Keratinocyte (primary cell): ENCODE data around the gene RSAD1. TPM values are rescaled to one million over a fixed set of nuclear protein-coding genes. Genes with fewer than 3 reads are reported as not detected.

ENCODE experiments used
- DNase-seq: peaks from one replicate; pipeline ENCODE4 v3.0.0-alpha.2; 2011; ENCODE audit warnings: low read depth, missing footprints, low spot score
- FAIRE-seq: peaks from 2 replicates; lab custom pipeline; 2011; peaks lifted over from hg19 to GRCh38; lab: Jason Lieb, UNC
- H2AFZ ChIP-seq: 2 replicates; pipeline ENCODE4 v1.6.0; 2012; ENCODE audit warnings: low read length, control low read depth, inconsistent platforms; ENCODE audit not compliant: control insufficient read depth
- H3K27ac ChIP-seq: 2 replicates; pipeline ENCODE4 v1.5.1; 2011; ENCODE audit warnings: low read length; ENCODE audit not compliant: control insufficient read depth, insufficient read depth
- H3K27me3 ChIP-seq: 3 replicates; pipeline ENCODE4 v1.6.0; 2011; ENCODE audit warnings: low read length; ENCODE audit not compliant: control insufficient read depth, insufficient read depth; ENCODE audit errors: extremely low read depth
- H3K36me3 ChIP-seq, 2 experiments: 2 replicates in 1 of 2; 3 replicates in 1 of 2; pipeline ENCODE4 v1.5.1; 2011; ENCODE audit warnings: low read length in 2 of 2, mild to moderate bottlenecking in 1 of 2; ENCODE audit not compliant: control insufficient read depth in 2 of 2, insufficient read depth in 2 of 2; ENCODE audit errors: extremely low read depth in 1 of 2
- H3K4me1 ChIP-seq: 3 replicates; pipeline ENCODE4 v1.5.1; 2011; ENCODE audit warnings: low read length; ENCODE audit not compliant: control insufficient read depth, insufficient read depth; ENCODE audit errors: extremely low read depth
- H3K4me2 ChIP-seq: 3 replicates; pipeline ENCODE4 v1.6.0; 2011; ENCODE audit warnings: low read depth, low read length; ENCODE audit not compliant: control insufficient read depth, insufficient read depth; ENCODE audit errors: extremely low read depth
- H3K4me3 ChIP-seq, 3 experiments: fragments of 200-600 bp in 1 of 3; sonication (generic) in 1 of 3; 2 replicates in 2 of 3; 3 replicates in 1 of 3; pipeline ENCODE4 v1.5.1; 2011 to 2016; ENCODE audit warnings: low read length in 3 of 3, mild to moderate bottlenecking in 3 of 3, control low read depth in 2 of 3, inconsistent platforms in 1 of 3, low read depth in 1 of 3, mixed read lengths in 1 of 3, mixed run types in 1 of 3, moderate library complexity in 1 of 3; ENCODE audit not compliant: control insufficient read depth in 2 of 3, insufficient read depth in 2 of 3; ENCODE audit errors: extremely low read depth in 1 of 3
- H3K79me2 ChIP-seq: 2 replicates; pipeline ENCODE4 v1.6.0; 2012; ENCODE audit warnings: low read length; ENCODE audit not compliant: control insufficient read depth, insufficient read depth
- H3K9ac ChIP-seq: 3 replicates; pipeline ENCODE4 v1.6.0; 2011; ENCODE audit warnings: low read length; ENCODE audit not compliant: control insufficient read depth, insufficient read depth; ENCODE audit errors: extremely low read depth
- H3K9me1 ChIP-seq: 3 replicates; pipeline ENCODE4 v1.6.0; 2011; ENCODE audit warnings: low read length; ENCODE audit not compliant: control insufficient read depth, insufficient read depth; ENCODE audit errors: extremely low read depth
- H3K9me3 ChIP-seq: 2 replicates; pipeline ENCODE4 v1.5.1; 2012; ENCODE audit warnings: low read depth, low read length; ENCODE audit not compliant: control insufficient read depth
- H4K20me1 ChIP-seq: 3 replicates; pipeline ENCODE4 v1.6.0; 2011; ENCODE audit warnings: low read length; ENCODE audit not compliant: control insufficient read depth, insufficient read depth; ENCODE audit errors: extremely low read depth
- EZH2 ChIP-seq: IDR thresholded peaks from one replicate; pipeline ENCODE4 v1.6.1; 2012; ENCODE audit warnings: inconsistent platforms, mild to moderate bottlenecking, low read length, moderate library complexity
- dilution Hi-C: fragments of 300-500 bp; cut with MboI; formaldehyde crosslinking; loops from one replicate; pipeline ENCODE4 v1.7.0; 2020; ENCODE audit warnings: low sequenced_read_pairs; ENCODE audit not compliant: extremely low pct_ligation_motif_present
- polyA plus RNA-seq, 5 experiments: library from polyadenylated mRNA; depleted of rRNA in 3 of 5; stranded (reverse) in 3 of 5; stranded (forward) in 1 of 5; unstranded in 1 of 5; fragments of >200 nt; gene quantifications; 1 replicate in 1 of 5; 2 replicates in 3 of 5; 3 replicates in 1 of 5; pipeline versions ENCODE4 v1.2.1 to v1.2.3, GENCODE V29; 2011 to 2012; ENCODE audit warnings: missing spikeins in 2 of 5, low read depth in 1 of 5, low replicate concordance in 1 of 5
- TF ChIP-seq, protein P1 (sequence below), 3 experiments: IDR thresholded peaks in 1 of 3; conservative IDR thresholded peaks in 1 of 3; optimal IDR thresholded peaks in 1 of 3; 2 replicates in 2 of 3; 3 replicates in 1 of 3; pipeline versions ENCODE3 to v1.5.1; 2011; ENCODE audit warnings: low read length in 3 of 3, mild to moderate bottlenecking in 3 of 3, moderate library complexity in 2 of 3, control low read depth in 1 of 3, inconsistent platforms in 1 of 3; ENCODE audit not compliant: insufficient read depth in 2 of 3; ENCODE audit errors: extremely low read depth in 1 of 3

The RSAD1 gene
- polyA plus RNA-seq, 1 donor (not counting 4 experiments of a cell fraction or from before 2014, with no cell fraction given) = 28.2 TPM

DNA sequence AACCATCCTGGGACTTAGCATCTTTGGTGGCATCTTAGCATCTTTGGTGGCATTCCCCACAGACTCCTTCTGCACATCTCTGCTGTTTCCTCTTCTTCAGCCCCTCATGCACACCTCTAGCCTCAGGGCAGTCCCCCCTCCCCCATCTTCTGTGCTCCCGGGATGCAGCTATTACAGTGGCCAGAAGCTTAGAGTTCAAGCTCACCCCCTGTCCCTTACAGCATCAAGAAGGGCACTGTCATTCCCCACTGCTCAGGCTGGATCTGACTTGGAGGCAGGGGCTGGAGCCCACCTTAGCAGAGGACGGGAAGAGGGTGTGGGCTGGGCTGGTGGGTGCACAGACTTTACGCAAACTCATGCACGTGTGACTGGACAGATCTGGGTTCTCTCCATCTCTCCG, 54.5 kb downstream of the RSAD1 start:
- peak overlapping the region; percentile 67 to 82 (median 70) for H3K4me3 ChIP-seq
- H3K27ac ChIP-seq = peak overlapping the region; percentile 71
- dilution Hi-C loops = no loop called here
- DNase-seq (no peak), FAIRE-seq (peak; percentile 81)
- no peak overlapping the region for H2AFZ ChIP-seq
- H3K36me3 ChIP-seq = peaks cover 8 to 25% of the 10 kb centered on the region in 2 experiments
- H4K20me1 ChIP-seq = peaks cover 2% of the 10 kb centered on the region
- peak overlapping the region; percentile 82 for H3K9ac ChIP-seq
- H3K4me2 ChIP-seq = peak overlapping the region; percentile 93
- no peaks in the 10 kb centered on the region for H3K9me3 ChIP-seq
- peaks cover 59% of the 10 kb centered on the region for H3K79me2 ChIP-seq
- peaks cover 45% of the 10 kb centered on the region for H3K4me1 ChIP-seq
- TF ChIP-seq EZH2 = no peak
- TF ChIP-seq, protein P1, sequence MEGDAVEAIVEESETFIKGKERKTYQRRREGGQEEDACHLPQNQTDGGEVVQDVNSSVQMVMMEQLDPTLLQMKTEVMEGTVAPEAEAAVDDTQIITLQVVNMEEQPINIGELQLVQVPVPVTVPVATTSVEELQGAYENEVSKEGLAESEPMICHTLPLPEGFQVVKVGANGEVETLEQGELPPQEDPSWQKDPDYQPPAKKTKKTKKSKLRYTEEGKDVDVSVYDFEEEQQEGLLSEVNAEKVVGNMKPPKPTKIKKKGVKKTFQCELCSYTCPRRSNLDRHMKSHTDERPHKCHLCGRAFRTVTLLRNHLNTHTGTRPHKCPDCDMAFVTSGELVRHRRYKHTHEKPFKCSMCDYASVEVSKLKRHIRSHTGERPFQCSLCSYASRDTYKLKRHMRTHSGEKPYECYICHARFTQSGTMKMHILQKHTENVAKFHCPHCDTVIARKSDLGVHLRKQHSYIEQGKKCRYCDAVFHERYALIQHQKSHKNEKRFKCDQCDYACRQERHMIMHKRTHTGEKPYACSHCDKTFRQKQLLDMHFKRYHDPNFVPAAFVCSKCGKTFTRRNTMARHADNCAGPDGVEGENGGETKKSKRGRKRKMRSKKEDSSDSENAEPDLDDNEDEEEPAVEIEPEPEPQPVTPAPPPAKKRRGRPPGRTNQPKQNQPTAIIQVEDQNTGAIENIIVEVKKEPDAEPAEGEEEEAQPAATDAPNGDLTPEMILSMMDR (optimal IDR thresholded peaks at IDR 0.05 in 1 of 3, IDR thresholded peaks at IDR 0.05 in 1 of 3, conservative IDR thresholded peaks at IDR 0.05 in 1 of 3; ENCODE audit: extremely low read depth in 1 of 3, insufficient read depth in 2 of 3, low read length in 3 of 3) = no peak
- no peaks in the 10 kb centered on the region for H3K9me1 ChIP-seq
- no peaks in the 10 kb centered on the region for H3K27me3 ChIP-seq

DNA sequence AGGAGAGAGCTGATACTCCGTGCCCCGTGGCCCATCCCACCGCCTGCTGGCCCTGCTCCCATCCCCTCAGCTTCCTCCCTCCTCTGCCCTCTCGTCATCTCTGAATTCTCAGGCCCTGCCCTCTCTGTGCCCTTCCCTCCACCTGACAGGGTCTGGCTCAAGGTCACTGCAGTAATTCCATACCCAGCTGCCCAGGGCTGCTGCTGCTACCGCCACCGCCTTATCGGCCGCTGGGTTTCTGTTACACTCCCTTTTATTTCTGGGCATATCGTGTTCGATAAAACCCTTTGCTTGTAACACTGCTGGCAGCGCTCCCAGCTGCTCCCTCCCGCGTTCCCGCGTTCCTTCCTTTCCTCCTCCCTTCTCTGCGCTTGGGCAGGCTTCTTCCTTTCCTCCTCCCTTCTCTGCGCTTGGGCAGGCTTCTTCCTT, 55.1 kb downstream of the RSAD1 start:
- Histone ChIP-seq H3K9me3 (no peaks in the 10 kb centered on the region), H3K27ac (peak overlapping the region; percentile 71), H3K9me1 (no peaks in the 10 kb centered on the region), H3K4me1 (peaks cover 50% of the 10 kb centered on the region), H3K4me2 (peak overlapping the region; percentile 93), H3K79me2 (peaks cover 64% of the 10 kb centered on the region), H2AFZ (no peak overlapping the region), H3K36me3 (peaks cover 13 to 30% of the 10 kb centered on the region in 2 experiments), H4K20me1 (peaks cover 2% of the 10 kb centered on the region), H3K9ac (peak overlapping the region; percentile 82), H3K27me3 (no peaks in the 10 kb centered on the region), H3K4me3 (peak overlapping the region; percentile 67 to 82 (median 70))
- DNase-seq (no peak), FAIRE-seq (no peak)
- TF ChIP-seq EZH2 = no peak
- TF ChIP-seq, protein P1 (optimal IDR thresholded peaks at IDR 0.05 in 1 of 3, IDR thresholded peaks at IDR 0.05 in 1 of 3, conservative IDR thresholded peaks at IDR 0.05 in 1 of 3; ENCODE audit: extremely low read depth in 1 of 3, insufficient read depth in 2 of 3, low read length in 3 of 3) = no peak
- dilution Hi-C loops = no loop called here
